HEK293 (cell line): ENCODE measurements around the gene TRPM6.

Experiments used
- ZNF184 ChIP-seq: fragments of 450-650 bp; IDR thresholded peaks from 2 replicates; pipeline ENCODE4 v1.5.1; 2018; ENCODE audit warnings: missing biosample characterization, mild to moderate bottlenecking, missing genetic modification characterization
- ZNF660 ChIP-seq: fragments of 450-650 bp; IDR thresholded peaks from 2 replicates; pipeline ENCODE4 v1.5.1; 2018; ENCODE audit warnings: missing biosample characterization, mild to moderate bottlenecking, missing genetic modification characterization
- TF ChIP-seq, protein P1 (sequence below): fragments of 450-650 bp; formaldehyde crosslinking; conservative IDR thresholded peaks from 2 replicates; pipeline ENCODE4 v1.5.1; 2016; ENCODE audit warnings: low read depth, missing biosample characterization, missing genetic modification characterization
- TF ChIP-seq, protein P2 (sequence below): fragments of 450-650 bp; formaldehyde crosslinking; IDR thresholded peaks from 2 replicates; pipeline ENCODE4 v1.5.1; 2016; ENCODE audit warnings: missing biosample characterization, missing genetic modification characterization

TRPM6 gene

DNA sequence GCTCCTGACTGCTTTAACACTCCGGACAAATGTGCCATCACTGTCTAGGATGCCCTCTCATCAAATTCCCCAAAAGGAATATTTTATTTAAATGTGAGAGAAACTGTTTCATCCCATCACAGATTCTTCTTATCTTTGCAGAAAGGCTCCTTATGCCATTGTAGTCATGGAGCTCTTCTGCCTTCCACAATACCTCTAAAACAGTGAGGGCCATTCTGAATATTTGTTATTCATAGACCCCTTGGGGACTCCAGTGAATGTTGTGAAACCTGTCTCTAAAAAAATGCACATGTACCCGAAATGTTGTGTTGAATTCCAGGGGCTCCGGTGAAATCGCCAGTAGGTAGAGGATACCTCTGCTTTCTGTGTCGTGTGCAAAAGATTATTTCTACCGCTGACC is 213.6 kb downstream of the TRPM6 start (continued):
- TF ChIP-seq, protein P1, sequence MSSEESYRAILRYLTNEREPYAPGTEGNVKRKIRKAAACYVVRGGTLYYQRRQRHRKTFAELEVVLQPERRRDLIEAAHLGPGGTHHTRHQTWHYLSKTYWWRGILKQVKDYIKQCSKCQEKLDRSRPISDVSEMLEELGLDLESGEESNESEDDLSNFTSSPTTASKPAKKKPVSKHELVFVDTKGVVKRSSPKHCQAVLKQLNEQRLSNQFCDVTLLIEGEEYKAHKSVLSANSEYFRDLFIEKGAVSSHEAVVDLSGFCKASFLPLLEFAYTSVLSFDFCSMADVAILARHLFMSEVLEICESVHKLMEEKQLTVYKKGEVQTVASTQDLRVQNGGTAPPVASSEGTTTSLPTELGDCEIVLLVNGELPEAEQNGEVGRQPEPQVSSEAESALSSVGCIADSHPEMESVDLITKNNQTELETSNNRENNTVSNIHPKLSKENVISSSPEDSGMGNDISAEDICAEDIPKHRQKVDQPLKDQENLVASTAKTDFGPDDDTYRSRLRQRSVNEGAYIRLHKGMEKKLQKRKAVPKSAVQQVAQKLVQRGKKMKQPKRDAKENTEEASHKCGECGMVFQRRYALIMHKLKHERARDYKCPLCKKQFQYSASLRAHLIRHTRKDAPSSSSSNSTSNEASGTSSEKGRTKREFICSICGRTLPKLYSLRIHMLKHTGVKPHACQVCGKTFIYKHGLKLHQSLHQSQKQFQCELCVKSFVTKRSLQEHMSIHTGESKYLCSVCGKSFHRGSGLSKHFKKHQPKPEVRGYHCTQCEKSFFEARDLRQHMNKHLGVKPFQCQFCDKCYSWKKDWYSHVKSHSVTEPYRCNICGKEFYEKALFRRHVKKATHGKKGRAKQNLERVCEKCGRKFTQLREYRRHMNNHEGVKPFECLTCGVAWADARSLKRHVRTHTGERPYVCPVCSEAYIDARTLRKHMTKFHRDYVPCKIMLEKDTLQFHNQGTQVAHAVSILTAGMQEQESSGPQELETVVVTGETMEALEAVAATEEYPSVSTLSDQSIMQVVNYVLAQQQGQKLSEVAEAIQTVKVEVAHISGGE (tag by site-specific recombination) = no peak
- TF ChIP-seq ZNF660 (tag by site-specific recombination) (no peak), ZNF184 (no peak)
- TF ChIP-seq, protein P2, sequence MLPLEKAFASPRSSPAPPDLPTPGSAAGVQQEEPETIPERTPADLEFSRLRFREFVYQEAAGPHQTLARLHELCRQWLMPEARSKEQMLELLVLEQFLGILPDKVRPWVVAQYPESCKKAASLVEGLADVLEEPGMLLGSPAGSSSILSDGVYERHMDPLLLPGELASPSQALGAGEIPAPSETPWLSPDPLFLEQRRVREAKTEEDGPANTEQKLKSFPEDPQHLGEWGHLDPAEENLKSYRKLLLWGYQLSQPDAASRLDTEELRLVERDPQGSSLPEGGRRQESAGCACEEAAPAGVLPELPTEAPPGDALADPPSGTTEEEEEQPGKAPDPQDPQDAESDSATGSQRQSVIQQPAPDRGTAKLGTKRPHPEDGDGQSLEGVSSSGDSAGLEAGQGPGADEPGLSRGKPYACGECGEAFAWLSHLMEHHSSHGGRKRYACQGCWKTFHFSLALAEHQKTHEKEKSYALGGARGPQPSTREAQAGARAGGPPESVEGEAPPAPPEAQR (tag by site-specific recombination) = no peak
